ENCODE measurements around the gene UBE3C. TPM values are rescaled to one million over a fixed set of nuclear protein-coding genes. Genes with fewer than 3 reads are reported as not detected.
"Not testable (repeated sequence)": the region's sequence is repeated elsewhere in the genome, so short reads cannot be mapped to it uniquely, and the experiment has no call there.

UBE3C gene
- total and polyA plus RNA-seq, 3 experiments from 2014 or later = 30.7 to 82.7 (median 81.1) TPM

GRCh38 chr7:157248659-157249058 is 109.9 kb downstream of the UBE3C start:
- no peaks in the 10 kb centered on the region for H3K9me3 Mint-ChIP-seq
- peaks cover 2 to 10% (median 6%) of the 10 kb centered on the region in 3 donors for H3K4me1 Mint-ChIP-seq
- H3K27me3 ChIP-seq (ENCODE audit: insufficient read depth, low read length, poor library complexity, severe bottlenecking) = no peaks in the 10 kb centered on the region
- H3K27ac ChIP-seq (ENCODE audit: low read depth, low read length) = no peak overlapping the region
- CTCF ChIA-PET = interaction anchor here (1.2 to 1.4 kb wide), 2 partner anchors 9 to 40 kb away, joined by 3 read pairs; no protein-coding TSS in a partner anchor
- H3K27me3 Mint-ChIP-seq = no peaks in the 10 kb centered on the region
- peaks cover 0 to 50% (median 5%) of the 10 kb centered on the region in 3 donors for H3K36me3 Mint-ChIP-seq
- H3K4me3 ChIP-seq (ENCODE audit: low read length) = no peak overlapping the region
- no peaks in the 10 kb centered on the region for H3K9me3 ChIP-seq (ENCODE audit: low read length)
- H3K27ac Mint-ChIP-seq = no peak overlapping the region
- H3K4me3 Mint-ChIP-seq = no peak overlapping the region
- no peaks in the 10 kb centered on the region for H3K4me1 ChIP-seq (ENCODE audit: insufficient read depth, low read length)
- peaks cover 9% of the 10 kb centered on the region for H3K36me3 ChIP-seq (ENCODE audit: insufficient read depth, low read length)
- POLR2A ChIA-PET = no interaction called here
- DNase-seq = no peak

- Mint-ChIP-seq H3K27ac (no peak overlapping the region), H3K27me3 (no peaks in the 10 kb centered on the region), H3K4me1 (peaks cover 2 to 10% (median 6%) of the 10 kb centered on the region in 3 donors), H3K9me3 (no peaks in the 10 kb centered on the region), H3K4me3 (no peak overlapping the region), H3K36me3 (peaks cover 0 to 66% (median 6%) of the 10 kb centered on the region in 3 donors)
- Histone ChIP-seq H3K4me3 (ENCODE audit: low read length) (no peak overlapping the region), H3K4me1 (ENCODE audit: insufficient read depth, low read length) (no peaks in the 10 kb centered on the region), H3K36me3 (ENCODE audit: insufficient read depth, low read length) (peaks cover 18% of the 10 kb centered on the region), H3K27ac (ENCODE audit: low read depth, low read length) (no peak overlapping the region), H3K9me3 (ENCODE audit: low read length) (no peaks in the 10 kb centered on the region), H3K27me3 (ENCODE audit: insufficient read depth, low read length, poor library complexity, severe bottlenecking) (no peaks in the 10 kb centered on the region)
- ChIA-PET CTCF (interaction anchor here (0.9 to 1.5 kb wide), 7 partner anchors 10 to 39 kb away, joined by 3 to 5 read pairs (median 4); no protein-coding TSS in a partner anchor), POLR2A (no interaction called here)
- DNase-seq = peak; percentile 15 to 62 (median 34)
Measured at GRCh38 chr7:157250605-157251228, 112.0 kb downstream of the UBE3C start.

GRCh38 chr7:157251817-157252216 is 113.1 kb downstream of the UBE3C start:
- H3K9me3 ChIP-seq (ENCODE audit: low read length); H3K4me3 Mint-ChIP-seq; H3K27me3 Mint-ChIP-seq; DNase-seq; H3K4me1 Mint-ChIP-seq; POLR2A ChIA-PET; H3K4me3 ChIP-seq (ENCODE audit: low read length); H3K27ac ChIP-seq (ENCODE audit: low read depth, low read length); H3K27ac Mint-ChIP-seq; H3K4me1 ChIP-seq (ENCODE audit: insufficient read depth, low read length); H3K27me3 ChIP-seq (ENCODE audit: insufficient read depth, low read length, poor library complexity, severe bottlenecking); H3K9me3 Mint-ChIP-seq: not testable (repeated sequence)
- H3K36me3 Mint-ChIP-seq = peaks cover under 1 to 64% (median 6%) of the 10 kb centered on the region in 3 donors
- CTCF ChIA-PET = interaction anchor here (1.4 kb wide), 1 partner anchor 16 kb away, joined by 3 read pairs; no protein-coding TSS in a partner anchor
- peaks cover 20% of the 10 kb centered on the region for H3K36me3 ChIP-seq (ENCODE audit: insufficient read depth, low read length)

- peaks cover 33% of the 10 kb centered on the region for H3K36me3 ChIP-seq (ENCODE audit: insufficient read depth, low read length)
- H3K4me3 Mint-ChIP-seq = no peak overlapping the region
Measured at GRCh38 chr7:157253850-157254249, 115.1 kb downstream of the UBE3C start.

GRCh38 chr7:157254781-157255180 is 116.1 kb downstream of the UBE3C start:
- H3K9me3 ChIP-seq (ENCODE audit: low read length); H3K9me3 Mint-ChIP-seq; CTCF ChIA-PET; H3K4me1 Mint-ChIP-seq; H3K27me3 ChIP-seq (ENCODE audit: insufficient read depth, low read length, poor library complexity, severe bottlenecking); H3K27ac ChIP-seq (ENCODE audit: low read depth, low read length); H3K27me3 Mint-ChIP-seq; H3K4me3 Mint-ChIP-seq; POLR2A ChIA-PET; H3K4me1 ChIP-seq (ENCODE audit: insufficient read depth, low read length); H3K4me3 ChIP-seq (ENCODE audit: low read length); H3K27ac Mint-ChIP-seq; DNase-seq: not testable (repeated sequence)
- H3K36me3 ChIP-seq (ENCODE audit: insufficient read depth, low read length) = peaks cover 41% of the 10 kb centered on the region
- H3K36me3 Mint-ChIP-seq = peaks cover 6 to 66% (median 13%) of the 10 kb centered on the region in 3 donors

More at GRCh38 chr7:157253850-157254249, 115.1 kb downstream of the UBE3C start:
- no peaks in the 10 kb centered on the region for H3K4me1 ChIP-seq (ENCODE audit: insufficient read depth, low read length)
- H3K4me3 ChIP-seq (ENCODE audit: low read length) = no peak overlapping the region
- no peak overlapping the region for H3K27ac ChIP-seq (ENCODE audit: low read depth, low read length)
- no peaks in the 10 kb centered on the region for H3K27me3 ChIP-seq (ENCODE audit: insufficient read depth, low read length, poor library complexity, severe bottlenecking)
- no peaks in the 10 kb centered on the region for H3K9me3 ChIP-seq (ENCODE audit: low read length)
- Mint-ChIP-seq H3K4me1 (peaks cover 2 to 10% (median 6%) of the 10 kb centered on the region in 3 donors), H3K9me3 (no peaks in the 10 kb centered on the region), H3K36me3 (peaks cover 6 to 66% (median 12%) of the 10 kb centered on the region in 3 donors), H3K27ac (no peak overlapping the region), H3K27me3 (no peaks in the 10 kb centered on the region)
- POLR2A ChIA-PET = no interaction called here
- CTCF ChIA-PET = no interaction called here
- no peak for DNase-seq

- Mint-ChIP-seq H3K4me3 (no peak overlapping the region), H3K27ac (no peak overlapping the region), H3K4me1 (peaks cover 0 to 6% (median 4%) of the 10 kb centered on the region in 3 donors), H3K36me3 (peaks cover 6 to 69% (median 15%) of the 10 kb centered on the region in 3 donors), H3K27me3 (no peaks in the 10 kb centered on the region), H3K9me3 (no peaks in the 10 kb centered on the region)
- no peak overlapping the region for H3K27ac ChIP-seq (ENCODE audit: low read depth, low read length)
- H3K4me3 ChIP-seq (ENCODE audit: low read length) = no peak overlapping the region
- H3K4me1 ChIP-seq (ENCODE audit: insufficient read depth, low read length) = no peaks in the 10 kb centered on the region
- DNase-seq = no peak
- H3K36me3 ChIP-seq (ENCODE audit: insufficient read depth, low read length) = peaks cover 45% of the 10 kb centered on the region
- ChIA-PET CTCF (interaction anchor here (1.0 kb wide), 1 partner anchor 19 kb away, joined by 3 read pairs; no protein-coding TSS in a partner anchor), POLR2A (no interaction called here)
- H3K27me3 ChIP-seq (ENCODE audit: insufficient read depth, low read length, poor library complexity, severe bottlenecking) = no peaks in the 10 kb centered on the region
- H3K9me3 ChIP-seq (ENCODE audit: low read length) = no peaks in the 10 kb centered on the region
Measured at GRCh38 chr7:157255201-157255606, 116.5 kb downstream of the UBE3C start.

GRCh38 chr7:157263156-157263555 is 124.4 kb downstream of the UBE3C start:
- Mint-ChIP-seq H3K27me3 (no peaks in the 10 kb centered on the region), H3K36me3 (peaks cover 0 to 84% (median 23%) of the 10 kb centered on the region in 3 donors)

GRCh38 chr7:157265051-157265450 is 126.3 kb downstream of the UBE3C start:
- Histone ChIP-seq H3K9me3 (ENCODE audit: low read length) (no peaks in the 10 kb centered on the region), H3K4me3 (ENCODE audit: low read length) (no peak overlapping the region), H3K27ac (ENCODE audit: low read depth, low read length) (no peak overlapping the region), H3K27me3 (ENCODE audit: insufficient read depth, low read length, poor library complexity, severe bottlenecking) (no peaks in the 10 kb centered on the region), H3K36me3 (ENCODE audit: insufficient read depth, low read length) (peaks cover 24% of the 10 kb centered on the region), H3K4me1 (ENCODE audit: insufficient read depth, low read length) (no peaks in the 10 kb centered on the region)
- H3K27me3 Mint-ChIP-seq = no peaks in the 10 kb centered on the region
- CTCF ChIA-PET = interaction anchor here (1.0 kb wide), 1 partner anchor 8 kb away, joined by 3 read pairs; no protein-coding TSS in a partner anchor
- peaks cover 0 to 83% (median 21%) of the 10 kb centered on the region in 3 donors for H3K36me3 Mint-ChIP-seq
- no peak overlapping the region for H3K27ac Mint-ChIP-seq
- H3K9me3 Mint-ChIP-seq = no peaks in the 10 kb centered on the region
- H3K4me1 Mint-ChIP-seq = peaks cover 7 to 13% (median 8%) of the 10 kb centered on the region in 3 donors
- no peak overlapping the region for H3K4me3 Mint-ChIP-seq
- no peak for DNase-seq
- POLR2A ChIA-PET = no interaction called here

More at GRCh38 chr7:157263156-157263555, 124.4 kb downstream of the UBE3C start:
- Mint-ChIP-seq H3K9me3 (no peaks in the 10 kb centered on the region), H3K4me1 (no peaks in the 10 kb centered on the region), H3K27ac (peak overlapping the region in 3 of 8 donors; percentile 33 to 85 (median 65)), H3K4me3 (no peak overlapping the region)
- ChIA-PET POLR2A (no interaction called here), CTCF (no interaction called here)
- H3K36me3 ChIP-seq (ENCODE audit: insufficient read depth, low read length) = peaks cover 32% of the 10 kb centered on the region
- H3K9me3 ChIP-seq (ENCODE audit: low read length) = no peaks in the 10 kb centered on the region
- H3K27me3 ChIP-seq (ENCODE audit: insufficient read depth, low read length, poor library complexity, severe bottlenecking) = no peaks in the 10 kb centered on the region
- H3K4me3 ChIP-seq (ENCODE audit: low read length) = no peak overlapping the region
- H3K4me1 ChIP-seq (ENCODE audit: insufficient read depth, low read length) = no peaks in the 10 kb centered on the region
- H3K27ac ChIP-seq (ENCODE audit: low read depth, low read length) = no peak overlapping the region
- DNase-seq = no peak

All from CD8-positive, alpha-beta memory T cell (primary cell).